HG03521 (cell line): ENCODE results near the gene POLD1.

ENCODE experiments used
- ATAC-seq: cut with Tn5 transposase; IDR thresholded peaks from one replicate; pipeline ENCODE4 v1.9.1; 2021; ENCODE audit warnings: mild to moderate bottlenecking, moderate library complexity; ENCODE audit not compliant: unreplicated experiment

Gene POLD1

DNA sequence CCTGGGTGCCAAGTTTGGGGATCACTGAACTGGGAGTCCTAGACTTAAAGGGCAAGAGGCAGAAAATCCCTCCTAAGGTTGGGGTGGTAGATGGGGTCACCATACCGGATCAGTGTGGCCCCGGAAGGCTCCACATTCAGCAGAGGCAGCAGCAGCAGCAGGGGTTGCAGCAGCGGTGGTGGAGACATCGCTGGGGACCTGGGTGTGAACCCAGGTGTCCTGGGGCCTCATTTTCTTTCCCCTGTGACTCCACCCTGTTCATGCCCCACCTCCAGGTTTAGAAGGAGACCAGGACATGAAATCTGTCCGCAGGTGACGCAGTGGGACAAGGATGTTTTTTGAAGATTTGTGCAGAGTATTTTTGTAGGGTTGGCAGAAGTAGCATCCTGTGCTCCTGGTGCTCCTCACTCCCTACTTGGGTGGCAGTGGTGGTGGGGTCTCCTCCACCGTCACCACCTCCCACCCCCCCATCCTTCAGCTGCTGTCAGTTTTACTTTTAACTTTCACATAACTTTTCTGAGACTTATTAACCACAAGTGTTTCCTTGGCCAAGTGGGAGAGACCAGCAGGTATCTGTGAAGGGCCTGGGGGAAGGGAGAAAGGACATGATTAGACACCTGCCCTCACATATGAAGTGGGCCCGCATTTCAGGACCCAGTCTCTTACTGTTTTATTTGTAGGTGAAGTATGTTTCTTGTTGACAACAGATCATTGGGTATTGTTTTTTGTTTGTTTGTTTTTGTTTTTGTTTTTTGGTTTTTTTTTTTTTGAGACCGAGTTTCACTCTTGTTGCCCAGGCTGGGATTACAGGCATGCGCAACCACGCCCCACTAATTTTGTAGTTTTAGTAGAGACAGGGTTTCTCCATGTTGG lies 18.5 kb upstream of the POLD1 start, which contains the start of gene NAPSA:
Gene NAPSA (minus strand): TSS at position 206 of the 873 bp plus-strand sequence. CDS start 18 bp downstream, at position 188.
- no peak for ATAC-seq

DNA sequence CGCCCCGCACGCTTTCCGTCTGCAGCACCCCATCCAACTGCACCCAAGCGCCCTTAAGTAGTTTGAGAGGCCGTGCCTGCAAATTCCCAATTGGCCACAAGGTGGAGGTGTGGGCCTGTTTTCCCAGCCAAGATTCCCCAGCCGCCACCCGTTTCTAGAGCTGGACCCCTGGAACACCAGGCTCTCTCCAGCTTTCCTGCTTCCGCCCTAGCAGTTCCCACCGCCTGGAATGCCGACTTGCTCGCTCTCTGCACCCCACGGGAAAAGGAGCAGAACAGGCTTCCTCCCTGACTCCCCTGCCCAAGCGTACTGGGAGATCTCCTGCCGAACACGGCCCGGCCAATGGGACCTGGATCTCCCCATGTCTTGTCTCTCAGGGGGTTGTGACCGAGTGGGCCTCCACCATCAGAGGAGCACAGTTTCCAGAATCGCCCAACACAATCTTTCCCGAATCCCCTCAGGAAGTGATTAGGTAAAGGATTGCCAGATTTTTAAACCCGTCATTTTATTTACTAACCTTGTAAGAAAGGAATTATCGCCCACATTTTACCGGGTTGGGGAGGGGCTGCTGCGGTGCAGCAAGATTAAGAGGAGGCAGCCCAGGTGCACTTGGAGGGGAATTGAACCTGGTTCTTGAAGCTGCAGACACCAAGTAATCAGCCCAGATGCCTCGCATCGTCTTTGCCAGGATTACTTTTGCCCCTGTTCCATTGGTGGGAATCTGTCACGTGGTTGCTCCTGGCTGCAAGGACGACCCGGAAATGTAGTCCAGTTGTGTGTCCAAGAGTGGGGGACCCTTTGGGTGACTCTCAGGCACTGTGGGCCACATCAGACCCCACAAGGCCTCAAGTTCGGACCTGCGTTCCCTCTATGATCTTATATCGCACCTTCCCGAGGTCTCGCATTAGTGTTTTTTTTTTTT lies 15.2 kb upstream of the POLD1 start:
- ATAC-seq, result no peak

DNA sequence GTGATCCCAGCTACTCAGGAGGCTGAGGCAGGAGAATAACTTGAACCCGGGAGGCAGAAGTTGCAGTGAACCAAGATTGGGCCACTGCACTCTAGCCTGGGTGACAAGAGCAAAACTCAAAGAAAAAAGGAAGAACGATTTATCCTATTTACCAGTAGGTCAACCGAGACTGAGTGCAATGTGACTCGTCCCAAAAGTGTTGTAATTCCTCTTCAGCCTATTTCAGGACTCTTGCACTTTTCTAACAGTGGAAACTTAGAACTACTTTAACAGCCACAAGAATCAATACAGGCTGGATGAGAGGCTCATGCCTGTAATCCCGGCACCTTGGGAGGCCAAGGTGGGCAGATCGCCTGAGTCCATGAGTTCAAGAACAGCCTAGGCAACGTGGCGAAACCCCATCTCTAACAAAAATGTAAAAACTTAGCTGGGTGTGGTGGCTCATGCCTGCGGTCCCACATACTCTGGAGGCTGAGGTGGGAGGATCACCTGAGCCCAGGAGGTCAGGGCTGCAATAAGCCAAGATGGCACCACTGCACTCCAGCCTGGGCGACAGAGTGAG lies 12.2 kb upstream of the POLD1 start:
- ATAC-seq, result no peak

DNA sequence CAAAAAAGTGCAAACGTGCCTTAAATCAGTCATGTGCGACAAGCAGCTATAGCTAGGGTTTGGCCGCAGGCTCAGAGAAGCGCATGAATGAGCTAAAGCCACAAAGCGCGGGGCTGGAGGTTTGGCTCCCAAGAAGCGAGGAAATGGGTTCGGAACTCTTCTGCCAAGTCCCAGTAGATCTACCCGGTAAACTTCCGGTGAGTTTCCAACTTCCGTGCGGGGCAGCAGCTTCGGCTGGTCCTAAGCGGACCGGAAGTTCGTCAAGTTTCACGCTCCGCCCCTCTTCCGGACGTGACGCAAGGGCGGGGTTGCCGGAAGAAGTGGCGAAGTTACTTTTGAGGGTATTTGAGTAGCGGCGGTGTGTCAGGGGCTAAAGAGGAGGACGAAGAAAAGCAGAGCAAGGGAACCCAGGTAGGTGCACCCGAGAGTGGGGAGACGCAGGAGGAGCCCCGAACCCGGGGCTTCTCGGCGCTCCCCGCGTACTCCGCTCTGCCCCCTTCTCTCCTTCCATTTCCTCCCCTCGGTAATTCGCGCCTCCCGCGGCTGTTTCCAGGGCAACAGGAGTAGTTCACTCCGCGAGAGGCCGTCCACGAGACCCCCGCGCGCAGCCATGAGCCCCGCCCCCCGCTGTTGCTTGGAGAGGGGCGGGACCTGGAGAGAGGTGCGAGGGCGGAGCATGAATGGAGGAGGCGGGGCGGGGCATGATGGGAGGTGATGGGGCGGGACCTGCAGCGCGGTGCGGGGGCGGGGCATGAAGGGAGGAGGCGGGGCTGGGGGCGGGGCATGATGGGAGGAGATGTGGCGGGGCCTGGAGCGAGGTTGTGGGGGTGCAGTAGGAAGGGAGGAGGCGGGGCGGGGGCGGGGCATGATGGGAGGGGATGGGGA lies 7.7 kb upstream of the POLD1 start, which contains the start of gene NR1H2:
Gene NR1H2 (plus strand): TSS at position 292 of the 885 bp plus-strand sequence. CDS start 1,149 bp downstream, outside the sequence.
- peak; percentile 84 for ATAC-seq

DNA sequence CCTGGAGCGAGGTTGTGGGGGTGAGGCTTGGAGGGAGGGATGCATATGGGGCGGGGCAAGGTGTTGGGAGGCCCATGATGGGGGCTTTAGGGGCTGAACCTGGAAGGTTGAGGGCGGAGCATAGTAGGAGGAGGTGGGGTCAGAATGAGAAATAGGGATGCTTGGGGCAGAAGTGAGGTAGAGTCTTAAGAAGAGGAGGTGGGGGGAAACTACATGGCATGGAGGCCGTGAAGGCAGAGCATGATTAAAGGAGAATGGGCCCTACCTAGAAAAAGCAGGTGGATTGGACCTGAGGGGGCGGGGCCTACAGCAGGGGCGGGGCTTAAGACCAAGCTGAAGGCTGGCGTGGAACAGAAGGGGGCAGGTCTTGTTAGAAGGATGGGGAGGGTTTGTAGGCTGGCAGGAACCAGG lies 7.1 kb upstream of the POLD1 start:
- no peak for ATAC-seq

DNA sequence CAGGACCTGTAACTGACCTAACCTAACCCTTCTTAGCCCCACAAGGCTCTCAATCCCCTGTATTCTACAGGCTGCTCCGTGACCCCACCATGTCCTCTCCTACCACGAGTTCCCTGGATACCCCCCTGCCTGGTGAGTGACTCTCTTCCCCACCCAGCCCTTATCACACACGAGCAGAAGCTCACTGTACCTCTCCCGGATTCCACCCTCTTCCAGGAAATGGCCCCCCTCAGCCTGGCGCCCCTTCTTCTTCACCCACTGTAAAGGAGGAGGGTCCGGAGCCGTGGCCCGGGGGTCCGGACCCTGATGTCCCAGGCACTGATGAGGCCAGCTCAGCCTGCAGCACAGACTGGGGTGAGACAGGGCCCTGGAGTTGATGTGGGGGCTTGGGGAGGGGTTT lies 6.6 kb upstream of the POLD1 start:
- no peak for ATAC-seq

DNA sequence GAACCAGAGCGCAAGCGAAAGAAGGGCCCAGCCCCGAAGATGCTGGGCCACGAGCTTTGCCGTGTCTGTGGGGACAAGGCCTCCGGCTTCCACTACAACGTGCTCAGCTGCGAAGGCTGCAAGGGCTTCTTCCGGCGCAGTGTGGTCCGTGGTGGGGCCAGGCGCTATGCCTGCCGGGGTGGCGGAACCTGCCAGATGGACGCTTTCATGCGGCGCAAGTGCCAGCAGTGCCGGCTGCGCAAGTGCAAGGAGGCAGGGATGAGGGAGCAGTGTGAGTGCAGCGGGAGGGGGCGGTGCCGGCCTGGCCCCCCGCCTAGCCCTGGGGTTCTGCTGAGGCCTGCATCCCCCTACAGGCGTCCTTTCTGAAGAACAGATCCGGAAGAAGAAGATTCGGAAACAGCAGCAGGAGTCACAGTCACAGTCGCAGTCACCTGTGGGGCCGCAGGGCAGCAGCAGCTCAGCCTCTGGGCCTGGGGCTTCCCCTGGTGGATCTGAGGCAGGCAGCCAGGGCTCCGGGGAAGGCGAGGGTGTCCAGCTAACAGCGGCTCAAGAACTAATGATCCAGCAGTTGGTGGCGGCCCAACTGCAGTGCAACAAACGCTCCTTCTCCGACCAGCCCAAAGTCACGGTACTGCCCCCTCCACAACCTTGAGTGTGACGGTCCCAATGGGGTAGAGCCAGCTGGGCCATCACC lies 5.8 kb upstream of the POLD1 start:
- ATAC-seq, result no peak

DNA sequence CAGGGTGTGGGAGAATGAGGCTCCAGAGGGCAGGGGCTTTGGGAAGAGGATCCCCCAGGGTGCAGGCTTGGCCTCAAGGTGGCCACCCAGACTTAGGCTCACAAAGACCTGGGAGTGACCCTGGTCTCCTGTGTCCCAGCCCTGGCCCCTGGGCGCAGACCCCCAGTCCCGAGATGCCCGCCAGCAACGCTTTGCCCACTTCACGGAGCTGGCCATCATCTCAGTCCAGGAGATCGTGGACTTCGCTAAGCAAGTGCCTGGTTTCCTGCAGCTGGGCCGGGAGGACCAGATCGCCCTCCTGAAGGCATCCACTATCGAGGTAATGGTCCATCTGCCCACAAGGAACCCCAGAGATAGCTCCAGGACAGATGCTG lies 5.3 kb upstream of the POLD1 start:
- no peak for ATAC-seq

DNA sequence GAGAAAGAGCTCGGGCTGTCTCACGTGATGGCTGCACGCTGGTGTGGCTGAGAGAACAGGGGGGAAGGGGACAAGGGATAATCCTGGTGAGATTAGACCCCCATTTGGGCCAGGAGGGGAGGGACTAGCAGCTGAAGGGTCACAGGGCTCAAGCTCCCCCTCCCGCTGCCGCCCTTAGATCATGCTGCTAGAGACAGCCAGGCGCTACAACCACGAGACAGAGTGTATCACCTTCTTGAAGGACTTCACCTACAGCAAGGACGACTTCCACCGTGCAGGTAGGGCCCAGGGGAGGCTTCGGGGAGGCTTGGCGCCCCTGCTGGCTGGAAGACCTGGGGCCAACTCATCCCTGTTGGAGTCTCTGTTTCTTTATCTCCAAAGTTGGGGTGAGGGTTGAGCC lies 4.5 kb upstream of the POLD1 start:
- no peak for ATAC-seq

DNA sequence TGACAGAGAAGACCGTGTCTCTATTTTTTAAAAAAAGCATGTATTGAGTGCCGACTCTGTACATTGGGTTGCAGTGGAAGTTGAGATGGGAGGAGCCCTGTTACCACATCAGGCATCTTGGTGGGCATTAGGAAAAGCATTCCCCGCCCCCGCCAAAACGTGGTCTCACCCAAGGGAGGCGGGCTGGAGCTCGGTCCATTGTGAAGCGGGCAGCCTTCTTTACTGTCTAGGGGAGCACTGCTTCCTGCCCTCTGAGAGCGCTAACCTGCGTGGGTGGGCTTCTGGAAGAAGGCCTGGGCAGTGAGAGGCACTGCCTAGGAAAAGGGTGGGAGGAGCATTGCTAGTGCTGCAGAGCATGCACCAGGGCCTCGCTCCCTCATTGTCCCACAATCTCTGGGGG lies 4.0 kb upstream of the POLD1 start:
- ATAC-seq, result no peak

DNA sequence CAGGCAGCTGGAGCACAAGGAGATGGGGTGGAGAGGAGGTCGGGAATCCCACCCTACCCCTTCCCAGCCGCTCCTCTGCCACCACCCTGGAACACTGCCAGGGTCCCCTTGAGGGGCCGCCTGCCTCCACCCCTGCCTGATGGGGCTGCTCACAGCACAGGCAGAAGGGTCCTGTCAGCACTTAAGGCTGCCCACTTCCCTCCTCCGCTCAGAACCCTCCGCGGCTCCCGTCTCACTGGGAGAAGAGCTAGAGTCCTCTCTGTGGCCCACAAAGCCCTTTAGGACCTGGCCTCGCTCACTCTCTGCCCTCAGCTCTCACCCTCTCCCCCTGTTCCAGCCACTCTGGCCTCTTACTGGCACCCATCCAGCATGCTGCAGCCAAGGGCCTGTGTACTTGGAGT lies 3.4 kb upstream of the POLD1 start:
- no peak for ATAC-seq

DNA sequence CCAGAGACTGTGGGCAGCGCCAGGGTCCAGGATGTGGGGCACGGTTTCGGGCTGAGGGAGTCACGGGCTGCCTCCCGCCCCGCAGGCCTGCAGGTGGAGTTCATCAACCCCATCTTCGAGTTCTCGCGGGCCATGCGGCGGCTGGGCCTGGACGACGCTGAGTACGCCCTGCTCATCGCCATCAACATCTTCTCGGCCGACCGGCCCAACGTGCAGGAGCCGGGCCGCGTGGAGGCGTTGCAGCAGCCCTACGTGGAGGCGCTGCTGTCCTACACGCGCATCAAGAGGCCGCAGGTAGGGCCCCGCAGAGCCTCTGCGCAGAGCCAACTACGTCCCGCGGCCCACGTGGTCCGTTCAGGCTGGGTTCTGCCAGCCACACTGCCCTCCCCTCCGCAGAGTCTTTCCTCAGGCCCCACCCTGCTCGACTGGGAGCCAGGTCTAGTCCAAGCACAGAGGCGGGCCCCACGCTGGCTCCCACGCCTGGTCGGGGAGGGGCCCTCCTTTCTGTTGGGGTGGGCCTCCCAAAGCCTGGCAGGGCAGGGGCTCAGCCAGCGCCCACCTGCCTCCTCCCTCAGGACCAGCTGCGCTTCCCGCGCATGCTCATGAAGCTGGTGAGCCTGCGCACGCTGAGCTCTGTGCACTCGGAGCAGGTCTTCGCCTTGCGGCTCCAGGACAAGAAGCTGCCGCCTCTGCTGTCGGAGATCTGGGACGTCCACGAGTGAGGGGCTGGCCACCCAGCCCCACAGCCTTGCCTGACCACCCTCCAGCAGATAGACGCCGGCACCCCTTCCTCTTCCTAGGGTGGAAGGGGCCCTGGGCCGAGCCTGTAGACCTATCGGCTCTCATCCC lies 2.0 kb upstream of the POLD1 start:
- ATAC-seq, result no peak

DNA sequence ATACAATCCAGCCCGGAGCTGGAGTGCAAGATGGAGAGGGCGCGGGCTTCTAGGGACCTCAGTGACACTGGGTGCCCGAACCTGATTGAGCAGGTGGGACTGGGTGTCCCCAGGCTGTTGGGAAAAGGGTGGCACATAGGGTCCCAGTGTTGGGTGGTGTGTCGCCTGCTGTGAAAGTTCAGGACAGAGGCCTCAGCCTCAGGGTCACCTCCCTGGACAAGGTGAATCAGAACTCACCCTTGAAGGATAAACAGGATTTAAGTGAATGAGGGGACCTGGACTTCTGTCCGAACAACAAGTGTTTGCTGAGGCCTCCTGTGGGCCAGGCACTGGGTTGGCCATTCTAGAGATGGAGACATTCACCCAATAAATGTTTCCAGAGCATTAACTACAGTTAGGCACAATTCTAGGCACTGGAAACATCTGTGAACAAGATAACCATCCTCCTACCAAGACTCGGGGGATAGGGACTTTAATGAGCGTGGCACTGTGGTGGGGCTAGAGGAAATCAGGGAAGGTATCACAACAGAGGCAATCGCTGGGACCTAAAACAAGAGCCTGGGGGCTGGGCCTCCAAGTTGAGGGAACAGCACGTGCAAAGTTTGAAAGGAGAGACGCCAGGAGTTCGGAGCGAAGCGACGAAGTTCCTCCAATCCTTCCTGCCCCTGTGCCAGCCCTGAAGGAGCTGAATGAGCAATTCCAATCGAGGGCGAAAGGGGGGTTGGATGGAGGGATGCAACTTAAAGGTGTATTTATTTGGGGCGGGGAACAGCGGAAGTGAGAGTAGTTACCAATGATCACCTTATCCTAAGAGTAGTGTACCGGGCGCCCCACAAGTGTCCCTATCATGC lies 921 bp upstream of the POLD1 start:
- no peak for ATAC-seq

DNA sequence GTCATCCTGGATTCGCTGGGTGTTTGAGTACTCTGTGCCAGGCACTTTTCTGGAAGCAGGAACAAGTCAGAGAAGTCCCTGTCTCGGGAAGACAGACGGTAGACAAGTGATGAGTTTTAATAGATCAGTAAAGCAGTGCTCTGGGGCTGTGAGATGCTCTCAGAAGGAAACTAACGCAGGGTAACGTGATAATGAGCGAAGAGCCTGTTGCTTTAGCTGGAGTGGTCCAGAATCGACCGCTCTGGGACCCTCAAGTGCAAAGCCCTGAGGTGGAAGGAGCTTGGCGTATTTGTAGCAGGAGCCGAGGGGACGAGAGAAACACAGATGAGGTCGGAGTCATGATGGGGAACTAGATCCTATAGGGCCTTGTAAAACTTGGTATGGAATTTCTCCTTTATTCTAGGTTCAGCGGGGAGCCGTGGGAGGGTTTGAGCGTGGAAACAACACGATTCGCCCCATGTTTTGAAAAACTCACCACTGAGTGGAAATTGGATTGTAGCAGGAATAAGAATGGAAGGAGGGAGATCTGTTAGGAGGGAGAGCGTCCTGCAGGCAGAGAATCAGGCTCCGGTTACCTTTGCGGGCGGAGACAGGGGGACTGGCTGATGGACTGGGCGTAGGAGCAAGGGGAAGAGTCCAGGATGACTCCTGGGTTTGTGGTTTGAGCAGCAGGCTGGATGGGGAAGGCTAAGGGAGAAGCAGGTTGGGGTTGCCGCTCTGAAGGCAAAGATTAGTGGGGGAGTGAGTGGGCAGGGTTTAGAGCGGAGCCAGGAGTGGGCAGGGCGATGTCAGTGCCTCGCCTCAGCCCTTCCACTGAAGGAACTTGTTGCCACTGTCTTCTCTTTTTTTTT lies 763 bp downstream of the POLD1 start:
- no peak for ATAC-seq

DNA sequence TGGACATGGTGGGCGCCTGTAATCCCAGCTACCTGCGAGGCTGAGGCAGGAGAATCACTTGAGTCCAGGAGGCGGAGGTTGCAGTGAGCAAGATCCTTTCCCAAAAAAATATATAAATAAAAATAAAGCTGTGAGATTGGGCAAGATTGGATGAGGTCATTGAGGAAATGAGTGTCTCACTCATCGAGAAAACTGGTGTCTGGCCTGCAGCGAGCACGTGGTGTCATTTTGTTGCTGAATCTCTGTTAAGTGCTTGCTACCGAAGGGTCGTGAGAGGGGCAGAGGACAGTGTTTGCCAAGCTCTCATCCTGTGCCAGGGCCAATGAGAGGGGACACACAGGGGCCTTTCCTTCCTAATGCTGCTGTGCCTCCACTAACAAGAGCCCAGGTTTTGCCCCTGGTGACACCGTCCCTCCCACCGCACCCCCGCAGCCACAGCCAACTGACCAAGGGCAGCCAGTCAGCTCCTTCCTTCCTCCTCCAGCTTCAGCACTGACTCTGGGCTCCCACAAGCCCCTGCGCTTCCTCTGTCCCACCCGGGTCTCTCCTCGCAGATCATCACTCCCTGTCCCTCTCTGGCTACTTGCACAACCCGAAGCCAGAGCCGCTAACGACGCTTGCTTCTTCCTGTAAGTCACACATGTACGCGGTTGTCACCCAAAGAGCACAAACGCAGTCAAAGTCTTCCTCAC lies 3.2 kb downstream of the POLD1 start:
- no peak for ATAC-seq

DNA sequence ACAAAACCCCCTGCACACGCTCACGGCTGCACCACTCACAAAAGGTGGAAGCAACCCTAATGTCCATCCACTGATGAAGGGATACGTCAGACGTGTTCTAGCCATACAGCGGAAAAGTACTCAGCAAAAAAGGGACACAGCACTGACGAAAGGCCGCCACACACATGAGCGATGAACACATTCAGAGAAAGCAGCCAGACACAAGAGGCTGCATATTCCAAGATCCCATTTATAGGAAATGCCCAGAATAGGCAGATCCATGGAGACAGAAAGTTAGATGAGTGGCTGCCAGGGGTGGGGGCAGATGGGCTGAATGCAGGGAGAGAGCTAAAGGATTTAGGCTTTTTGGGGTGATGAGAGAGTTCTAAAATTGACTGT lies 3.7 kb downstream of the POLD1 start:
- ATAC-seq, result no peak
